HG03432 (cell line): ENCODE results near the gene E2F1.

Source experiments
- ATAC-seq: cut with Tn5 transposase; IDR thresholded peaks from one replicate; pipeline ENCODE4 v1.9.1; 2021; ENCODE audit warnings: mild to moderate bottlenecking, moderate library complexity; ENCODE audit not compliant: unreplicated experiment

Gene E2F1

DNA sequence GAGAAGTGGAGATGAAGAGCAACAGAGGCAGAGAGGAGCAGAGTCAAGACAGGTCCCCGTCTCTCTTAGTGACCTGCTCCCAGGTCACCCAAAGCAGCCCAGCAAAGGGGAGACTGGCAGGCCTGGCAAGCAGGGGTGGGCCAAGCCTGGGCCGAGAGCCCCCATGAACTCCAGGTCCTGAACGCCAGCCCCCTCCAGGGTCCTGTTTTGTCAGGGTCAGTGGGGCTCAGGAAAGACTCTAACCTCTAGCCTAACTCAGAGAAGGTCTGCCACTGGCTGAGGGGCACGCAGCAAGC, 13.1 kb downstream of the E2F1 start:
- ATAC-seq: no peak

DNA sequence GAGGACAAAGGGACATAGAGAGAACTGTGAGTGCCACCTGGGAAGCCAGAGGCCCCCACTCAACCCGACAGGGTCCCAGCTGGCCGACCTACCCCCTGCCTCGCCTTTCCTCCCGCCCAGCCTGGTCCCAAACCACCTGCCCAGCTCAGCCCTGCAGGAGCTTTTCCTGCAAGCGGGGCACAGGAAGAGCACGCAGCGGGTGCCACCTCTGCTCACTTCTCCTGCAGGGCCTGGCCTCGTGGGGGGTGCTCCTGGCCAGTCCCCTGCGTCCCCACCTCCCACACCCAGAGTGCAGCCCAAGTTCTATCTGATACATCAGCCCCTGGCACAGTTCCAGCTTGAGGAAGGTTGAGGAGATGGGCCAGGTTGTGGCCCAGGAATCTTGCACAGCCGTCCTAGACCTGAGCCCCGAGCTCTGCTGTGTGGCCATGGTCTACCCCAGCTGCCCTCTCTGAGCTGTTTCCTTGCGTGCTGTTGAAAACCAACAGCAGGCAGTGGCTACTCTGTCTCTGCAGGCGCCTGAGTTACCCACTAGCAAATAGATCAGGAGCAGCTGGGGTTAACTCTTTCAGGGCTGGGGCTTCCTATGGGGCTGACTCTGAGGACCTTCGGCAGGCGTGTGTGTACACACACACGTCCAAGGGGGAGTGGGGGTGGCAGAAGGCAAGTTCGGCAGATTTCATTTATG, 13.6 kb downstream of the E2F1 start:
- no peak for ATAC-seq

DNA sequence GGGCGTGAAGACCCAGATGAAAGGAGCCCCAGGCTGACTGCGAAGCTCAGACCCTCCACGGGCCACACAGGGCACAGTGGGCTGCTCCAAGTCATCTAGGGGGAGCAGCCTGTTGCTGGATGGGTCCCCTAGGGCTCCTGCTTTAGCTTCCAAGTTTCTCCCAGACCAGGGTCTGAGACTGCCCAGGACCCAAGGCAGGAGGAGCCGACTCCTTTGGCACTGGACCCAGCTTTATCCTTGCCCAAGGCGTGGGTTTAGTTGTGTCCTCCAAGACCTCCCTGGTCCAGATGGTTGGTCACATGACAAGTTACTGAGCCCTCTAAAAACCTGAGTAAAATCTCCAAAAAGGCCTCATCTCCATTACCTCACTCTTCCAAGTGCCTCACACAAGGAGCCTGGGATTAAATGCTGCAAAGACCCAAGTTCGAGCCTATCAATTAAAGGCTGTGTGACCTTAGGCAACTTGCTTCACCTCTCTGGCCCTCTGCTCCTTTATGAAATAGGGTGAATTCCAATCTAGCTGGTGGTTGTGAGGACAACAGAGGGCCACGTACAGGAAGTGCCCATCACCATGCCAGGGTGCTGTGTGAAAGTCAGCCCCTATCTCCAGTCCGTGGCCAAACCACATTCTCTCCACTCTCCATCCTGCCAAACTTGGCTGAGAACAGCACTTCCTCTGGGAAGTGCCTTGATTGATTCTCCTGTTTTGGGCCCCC, 14.5 kb downstream of the E2F1 start:
- no peak for ATAC-seq

DNA sequence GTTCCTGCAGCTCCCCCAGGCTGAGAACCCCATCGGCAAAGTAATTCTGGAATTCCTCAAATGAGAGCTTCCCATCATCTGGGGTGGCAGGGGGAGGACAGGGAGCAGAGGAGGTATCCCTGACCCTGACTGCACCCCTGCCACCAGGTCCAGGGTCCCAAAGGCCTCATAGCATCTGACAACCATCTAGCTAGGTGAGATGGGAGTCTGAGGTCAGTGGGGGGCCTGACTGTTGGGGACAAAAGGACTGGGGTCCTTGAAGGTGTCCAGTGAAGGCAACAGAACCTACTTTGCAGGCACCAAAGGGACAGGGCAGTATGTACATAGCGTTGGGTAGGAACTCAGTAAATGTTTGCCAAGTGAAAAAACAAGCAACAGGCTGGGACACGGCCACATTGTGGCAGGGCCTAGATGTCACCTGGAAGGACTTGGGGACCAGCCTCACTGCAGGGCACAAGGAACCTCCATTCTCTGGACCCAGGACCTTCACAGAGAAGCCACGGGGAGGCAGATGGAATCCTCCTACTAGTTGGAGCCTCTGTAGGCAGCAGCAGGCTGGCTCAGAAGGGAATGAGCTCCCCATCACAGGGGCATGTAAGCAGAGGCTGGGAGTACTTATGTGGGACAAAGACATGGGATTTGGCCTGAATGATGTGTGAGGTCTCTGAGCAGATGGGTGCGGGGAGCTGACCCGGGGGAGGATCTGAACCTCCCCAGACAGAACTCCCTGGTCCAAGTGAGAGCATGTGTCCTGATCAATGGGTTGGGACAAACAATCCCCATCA, 15.3 kb downstream of the E2F1 start:
- no peak for ATAC-seq

DNA sequence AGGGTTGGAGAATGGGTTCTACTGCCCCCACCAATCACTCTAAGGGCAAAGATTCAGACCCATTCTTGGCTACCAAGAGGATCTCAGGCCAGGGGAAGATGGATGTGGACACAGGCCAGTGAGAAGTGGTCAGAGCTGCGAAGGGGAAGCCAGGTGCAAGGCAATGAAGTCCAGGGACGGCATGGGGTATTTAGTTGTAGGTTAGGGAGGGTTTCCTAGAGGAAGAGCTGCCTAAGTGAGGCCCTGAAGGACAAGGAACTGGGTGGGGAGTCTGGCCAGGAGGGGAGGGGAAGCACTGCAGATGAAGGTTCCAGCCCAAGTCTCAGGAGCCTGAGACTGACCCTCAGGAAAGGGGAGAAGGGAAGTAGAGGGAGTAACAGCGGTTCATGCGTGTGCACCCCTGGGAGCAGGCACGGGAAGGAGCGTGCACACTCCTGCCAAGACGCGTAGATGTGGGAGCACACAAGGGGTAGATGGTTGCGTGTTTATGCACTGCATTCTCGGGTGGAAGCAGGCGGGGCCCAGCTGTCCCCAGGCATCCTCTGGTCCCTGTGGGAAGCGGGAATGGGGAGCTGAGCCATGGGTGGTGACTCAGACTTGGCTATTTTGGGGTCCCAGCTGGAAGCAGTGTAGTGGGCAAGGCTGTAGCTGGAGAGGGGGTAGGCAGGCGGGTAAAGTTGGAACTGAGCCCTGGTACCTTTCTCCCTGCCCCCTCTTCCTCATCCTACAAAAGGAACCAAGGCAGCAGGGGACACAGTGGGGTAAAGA, 16.1 kb downstream of the E2F1 start:
- no peak for ATAC-seq

DNA sequence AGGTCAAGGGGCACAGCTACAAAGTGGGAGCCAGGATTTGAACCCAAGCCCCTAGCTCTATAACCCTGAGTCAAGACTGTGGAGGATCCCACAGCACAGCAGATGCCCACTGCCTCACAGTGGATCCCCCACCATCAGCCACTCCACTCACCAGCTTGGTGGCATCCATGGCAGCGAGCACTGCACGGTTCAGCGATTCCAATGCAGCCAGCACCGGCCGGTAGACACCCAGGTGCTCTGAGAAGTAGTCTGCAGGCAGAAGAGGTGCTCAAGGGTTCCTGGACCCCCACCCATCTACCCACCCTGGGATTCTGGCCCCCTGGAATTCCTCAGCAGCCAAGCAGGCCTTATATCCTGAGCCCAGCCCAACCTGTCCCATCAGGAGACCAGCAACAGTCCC, 17.0 kb downstream of the E2F1 start:
- ATAC-seq: no peak

DNA sequence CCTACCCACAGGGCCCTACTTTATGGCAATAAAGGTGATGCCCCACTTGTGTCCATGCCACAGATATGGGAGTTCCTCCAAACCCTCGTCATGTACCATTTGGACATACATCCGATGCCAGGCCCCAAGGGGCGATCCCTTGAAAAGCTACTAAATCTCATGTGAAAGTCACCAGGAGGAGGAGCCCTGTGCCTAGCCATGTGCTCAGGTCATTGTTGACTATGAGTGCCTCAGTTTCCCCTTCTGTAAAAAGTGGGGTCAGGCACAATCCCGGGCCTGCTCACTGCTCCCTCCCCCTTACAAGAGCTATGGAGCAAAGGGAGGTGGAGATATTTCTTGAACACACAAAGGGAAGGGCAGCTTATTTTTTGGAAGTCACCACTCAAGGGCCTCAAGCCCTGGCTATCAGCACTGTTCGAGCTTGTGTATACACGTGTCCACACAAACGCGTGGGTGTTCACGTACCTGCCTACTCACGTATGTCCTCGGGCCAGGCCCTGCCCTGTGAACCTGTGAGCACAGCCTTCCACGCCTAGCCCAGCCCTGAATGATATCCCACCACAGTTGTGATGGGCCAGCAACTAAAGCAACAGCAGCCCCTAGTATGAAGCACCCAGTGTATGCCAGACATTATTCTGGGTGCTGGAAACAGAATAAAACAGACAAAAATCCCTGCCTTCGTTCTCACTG, 17.6 kb downstream of the E2F1 start:
- ATAC-seq: no peak

DNA sequence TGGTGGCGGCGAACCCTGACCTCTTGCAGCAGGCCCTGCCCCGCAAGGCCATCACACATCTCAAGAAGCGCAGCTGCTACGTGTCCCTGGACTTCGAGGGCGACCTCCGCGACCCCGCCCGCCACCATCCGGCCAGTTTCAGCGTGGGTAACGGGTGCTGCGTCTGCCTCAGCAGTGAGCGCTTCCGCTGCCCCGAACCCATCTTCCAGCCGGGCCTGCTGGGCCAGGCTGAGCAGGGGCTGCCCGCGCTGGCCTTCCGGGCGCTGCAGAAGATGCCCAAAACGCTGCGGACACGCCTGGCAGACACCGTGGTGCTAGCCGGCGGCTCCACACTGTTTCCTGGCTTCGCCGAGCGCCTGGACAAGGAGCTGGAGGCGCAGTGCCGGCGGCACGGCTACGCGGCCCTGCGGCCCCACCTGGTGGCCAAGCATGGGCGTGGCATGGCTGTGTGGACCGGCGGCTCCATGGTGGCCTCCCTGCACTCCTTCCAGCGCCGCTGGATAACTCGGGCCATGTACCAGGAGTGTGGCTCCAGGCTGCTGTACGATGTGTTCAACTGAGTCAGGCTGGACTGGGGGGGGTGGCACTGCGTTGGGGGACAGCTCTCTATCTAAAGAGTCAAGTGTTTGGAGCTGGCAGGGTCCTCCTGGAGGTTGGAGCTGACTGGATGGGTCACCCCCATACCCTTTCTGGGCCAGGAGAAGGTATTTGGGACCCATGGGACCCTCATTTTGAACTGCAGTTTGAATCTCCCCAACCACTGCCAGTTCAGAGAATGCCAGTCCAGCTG, 18.3 kb downstream of the E2F1 start:
- peak; percentile 46 for ATAC-seq

DNA sequence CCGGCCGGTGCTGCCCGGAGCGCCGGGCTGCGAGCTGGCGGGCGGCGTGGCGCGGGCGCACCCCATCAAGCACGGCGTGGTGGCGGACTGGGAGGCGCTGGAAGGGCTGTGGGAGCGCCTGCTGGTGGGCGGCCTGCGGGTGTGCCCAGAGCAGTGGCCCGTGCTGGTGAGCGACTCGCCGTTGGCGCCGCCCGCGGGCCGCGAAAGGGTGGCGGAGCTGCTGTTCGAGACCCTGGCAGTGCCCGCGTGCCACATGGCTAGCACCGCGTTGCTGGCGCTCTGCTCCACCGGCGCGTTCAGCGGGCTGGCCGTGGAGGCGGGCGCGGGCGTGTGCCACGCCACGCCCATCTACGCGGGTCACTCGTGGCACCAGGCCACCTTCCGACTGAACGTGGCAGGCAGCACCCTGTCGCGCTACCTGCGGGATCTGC, 18.9 kb downstream of the E2F1 start:
- peak; percentile 15 for ATAC-seq

DNA sequence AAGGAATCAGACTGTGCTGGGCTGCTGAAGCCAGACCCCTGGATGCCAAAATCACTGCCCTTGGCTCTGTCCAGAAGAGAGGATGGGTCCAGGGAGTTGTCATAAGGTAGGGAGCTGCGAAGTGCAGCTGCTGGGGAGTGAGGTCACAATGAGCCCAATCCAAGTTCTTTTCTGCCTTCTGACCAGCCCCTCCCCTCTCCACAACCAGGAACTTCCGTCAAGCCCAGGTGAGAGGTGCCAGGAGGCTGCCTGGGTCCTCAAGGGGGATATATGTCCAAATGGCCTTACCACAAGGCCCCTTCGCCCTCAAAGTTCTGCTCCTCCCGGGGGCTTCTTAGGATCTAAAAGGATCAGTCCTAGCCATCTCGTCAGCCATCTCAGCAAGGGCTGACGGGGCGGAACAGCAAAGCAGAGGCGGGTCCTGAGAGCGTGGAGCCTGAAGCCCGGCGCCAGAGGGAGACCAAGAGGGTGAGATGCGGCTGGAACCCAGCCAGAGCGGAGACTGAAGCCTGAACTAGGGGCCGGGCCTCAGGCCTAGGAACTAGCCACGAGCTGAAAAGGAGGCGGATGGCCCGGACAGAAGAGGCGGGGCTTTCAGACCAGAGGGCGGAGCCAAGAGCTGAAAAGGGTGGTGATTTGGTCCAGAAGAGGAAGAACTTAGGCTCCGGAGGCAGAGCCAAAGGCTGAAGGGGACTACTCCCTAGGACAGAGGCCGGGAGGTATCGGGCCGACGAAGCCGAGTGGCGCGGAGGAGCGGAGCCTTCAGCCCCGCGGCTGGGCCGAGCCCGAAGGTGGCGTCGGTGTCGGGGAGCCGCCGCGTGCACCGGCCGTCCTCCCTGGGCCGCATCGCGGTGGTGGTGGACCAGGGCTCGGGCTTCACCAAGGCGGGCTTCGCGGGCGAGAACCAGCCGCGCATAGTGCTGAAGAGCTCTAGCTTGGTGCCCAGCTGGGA, 19.6 kb downstream of the E2F1 start, which contains the start of gene ACTL10:
TSS of gene ACTL10 (plus strand) at position 651 of the 952 bp plus-strand sequence. CDS start 555 bp downstream, outside the sequence.
- ATAC-seq: peak; percentile 64

DNA sequence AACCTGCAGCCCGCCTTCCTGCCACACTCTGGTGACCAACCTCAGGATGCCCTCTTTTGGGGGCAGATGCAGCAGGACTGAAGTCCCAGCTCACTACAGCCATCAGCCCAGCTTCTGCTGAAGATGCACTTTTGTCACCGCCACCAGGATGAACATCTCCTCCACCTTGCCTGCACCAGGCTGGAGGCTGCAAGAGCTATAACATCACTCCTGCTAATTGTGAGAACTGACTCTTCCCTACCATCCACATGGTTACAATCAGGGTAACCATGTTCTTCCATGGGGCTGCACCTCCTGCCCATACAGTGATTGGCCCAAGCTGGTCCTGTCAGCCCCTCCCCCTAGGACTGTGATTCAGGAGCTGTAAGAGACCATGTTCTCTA, 21.4 kb downstream of the E2F1 start:
- ATAC-seq: no peak

DNA sequence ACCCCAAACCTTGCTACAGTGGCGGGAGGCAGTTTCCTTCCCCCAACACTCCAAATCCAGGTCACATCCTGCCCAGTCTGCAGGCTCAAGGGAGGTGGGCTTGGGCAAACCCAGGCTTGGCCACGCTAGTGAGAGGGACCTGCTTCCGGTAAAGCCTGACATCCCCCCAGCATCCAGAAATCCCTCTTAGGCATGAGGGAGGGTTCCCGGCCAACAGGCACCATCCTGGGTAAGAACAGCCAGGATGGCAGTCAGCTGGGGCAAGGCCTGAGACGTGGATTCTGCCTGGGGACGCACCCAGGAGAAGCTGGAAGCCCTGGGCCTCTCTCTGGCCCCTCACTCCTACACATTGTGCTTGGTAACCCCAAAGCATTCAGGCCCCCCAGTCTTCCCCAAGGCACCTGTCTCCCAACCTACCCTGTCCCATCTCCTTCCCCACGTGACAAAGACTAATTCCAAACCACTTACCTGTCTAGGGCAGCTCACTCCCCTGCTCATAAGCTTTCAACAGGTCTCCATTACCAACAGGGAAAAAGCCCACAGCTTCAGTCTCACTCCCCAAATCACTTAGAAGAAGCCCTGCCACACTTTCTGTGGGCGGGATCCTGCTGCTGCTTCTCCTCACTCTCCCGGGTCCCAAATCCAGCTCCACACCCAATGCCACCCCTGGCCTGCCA, 22.0 kb downstream of the E2F1 start:
- no peak for ATAC-seq

DNA sequence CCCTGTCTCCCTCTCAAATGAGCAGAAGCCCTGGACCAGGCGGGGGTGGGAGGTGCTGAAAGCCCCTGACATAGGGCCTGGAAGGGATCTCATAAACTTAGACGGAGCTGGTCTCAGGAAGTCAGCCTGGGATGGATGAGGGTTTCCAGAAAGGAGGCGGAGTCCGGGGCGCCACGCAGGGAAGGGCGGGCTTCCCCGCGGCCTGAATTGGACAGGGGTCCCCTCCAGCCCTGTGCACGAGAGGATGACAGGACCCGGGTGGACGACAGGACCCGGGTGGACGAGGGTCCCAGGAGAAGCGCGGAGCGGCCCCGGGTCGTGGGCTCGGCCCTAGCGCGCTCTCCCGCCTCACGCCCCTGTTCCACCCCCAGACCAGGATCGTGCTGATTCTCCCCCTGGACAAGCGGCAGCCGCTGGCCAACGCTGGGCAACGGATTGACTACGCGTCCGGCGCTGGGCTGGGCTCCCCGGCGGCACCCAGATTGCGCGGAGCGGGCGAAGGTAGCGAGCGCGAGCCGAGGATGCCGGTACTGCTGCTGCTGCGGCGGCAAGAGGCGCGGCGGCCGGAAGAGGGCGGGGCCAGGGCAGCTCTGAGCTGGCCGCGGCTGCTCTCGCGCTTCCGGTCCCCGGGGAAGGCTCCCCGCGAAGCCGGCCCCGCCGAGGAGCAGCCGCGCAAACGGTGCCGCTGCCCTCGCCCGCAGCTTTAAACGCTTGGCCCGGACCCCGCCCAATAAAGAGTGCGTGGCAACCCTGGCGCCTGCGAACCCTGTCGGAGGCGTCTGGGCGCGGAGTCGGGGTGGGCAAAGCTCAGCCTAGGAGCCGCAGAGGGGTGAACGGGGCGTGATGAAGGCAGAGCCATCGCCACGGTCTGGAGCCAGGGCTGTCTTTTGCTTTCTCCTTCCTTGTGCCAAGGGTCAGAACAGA, 22.8 kb downstream of the E2F1 start:
- ATAC-seq: peak; percentile 48

DNA sequence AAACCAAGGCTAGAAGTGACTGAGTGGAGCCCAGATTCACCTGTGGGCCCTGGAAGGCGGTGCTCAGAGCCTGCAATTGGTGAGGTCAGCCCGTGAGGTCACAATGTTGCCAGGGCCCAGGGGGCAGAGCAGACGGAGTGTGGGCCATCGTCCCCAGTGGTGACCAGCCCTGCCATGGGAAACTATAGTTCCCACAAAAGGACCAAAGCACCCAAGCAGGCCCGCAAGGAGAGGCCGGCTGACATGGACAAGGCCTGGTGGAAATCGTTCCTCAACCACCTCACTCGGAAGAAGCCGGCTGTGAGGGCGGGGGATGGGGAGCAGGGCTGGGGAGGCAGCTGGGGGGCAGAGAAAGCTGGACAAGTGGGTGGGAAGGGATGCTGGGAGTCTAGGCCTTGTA, 24.0 kb downstream of the E2F1 start, which contains the start of gene C20orf144:
TSS of gene C20orf144 (plus strand) at position 156 of the 400 bp plus-strand sequence. CDS start at position 175, 19 bp downstream.
- ATAC-seq: no peak

DNA sequence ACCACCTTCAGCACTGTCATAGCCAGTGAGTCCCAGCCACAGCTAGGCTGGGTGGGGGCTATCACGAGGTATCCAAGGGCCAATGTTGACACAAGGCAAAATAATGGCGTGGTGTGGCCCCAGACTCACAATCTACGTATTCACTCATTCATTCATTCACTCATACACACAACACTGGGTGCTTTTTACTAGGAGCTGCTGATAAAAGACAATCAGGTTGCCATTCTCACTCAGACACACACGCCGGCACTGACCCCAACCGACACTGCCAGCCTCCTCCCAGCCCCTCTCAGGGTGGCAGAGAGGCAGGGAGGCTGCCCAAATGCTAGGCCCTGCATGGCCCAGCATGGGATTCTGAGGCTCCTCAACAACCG, 25.5 kb downstream of the E2F1 start:
- no peak for ATAC-seq

DNA sequence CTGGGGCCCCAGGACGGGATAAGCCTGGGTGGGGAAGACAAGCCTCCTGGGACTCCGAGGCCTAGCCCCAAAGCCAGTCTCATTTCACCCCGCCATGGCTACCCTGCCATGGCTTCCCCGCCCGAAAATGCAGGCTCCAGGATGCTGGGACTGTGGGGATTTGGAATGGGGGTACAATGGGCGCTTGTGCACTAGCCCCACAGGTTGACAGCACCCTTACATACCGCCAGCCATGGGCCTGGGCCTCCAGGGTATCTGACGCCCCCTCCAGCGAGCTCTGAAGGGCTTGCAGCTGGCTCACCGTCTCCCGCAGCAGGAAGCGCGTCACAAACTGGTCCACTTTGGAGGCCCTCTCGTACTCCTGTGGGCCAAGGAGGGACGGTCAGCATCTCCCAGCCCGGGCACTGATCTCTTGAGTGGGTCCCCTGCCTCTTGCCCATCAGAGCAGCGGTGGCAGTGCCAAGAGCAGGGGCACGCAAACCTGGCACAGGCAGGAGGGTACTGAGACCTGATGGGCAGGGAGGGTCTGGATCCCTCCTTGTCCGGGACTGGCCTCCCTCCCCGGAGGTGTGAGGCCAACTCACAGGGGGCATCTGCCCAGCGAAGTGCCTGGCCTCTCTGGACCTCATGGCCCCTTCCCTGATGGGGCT, 26.0 kb downstream of the E2F1 start:
- no peak for ATAC-seq
